ENCODE data around the gene INSL3.

The INSL3 gene

GRCh38 chr19:17846146-17846545 lies 24.8 kb upstream of the INSL3 start:
- DNase-seq (ENCODE audit: low read depth): no peak

GRCh38 chr19:17843908-17844490 lies 22.7 kb upstream of the INSL3 start:
- no peak for DNase-seq (ENCODE audit: low read depth)

- no peak for DNase-seq (ENCODE audit: low read depth)
Measured at GRCh38 chr19:17843292-17843827, 22.0 kb upstream of the INSL3 start.

GRCh38 chr19:17842663-17843291 lies 21.5 kb upstream of the INSL3 start:
- DNase-seq (ENCODE audit: low read depth): no peak

- no peak for DNase-seq (ENCODE audit: low read depth)
Measured at GRCh38 chr19:17841810-17842662, 20.7 kb upstream of the INSL3 start.

- DNase-seq (ENCODE audit: low read depth): no peak
Measured at GRCh38 chr19:17841371-17841809, 20.1 kb upstream of the INSL3 start.

GRCh38 chr19:17840019-17840418 lies 18.7 kb upstream of the INSL3 start:
- DNase-seq (ENCODE audit: low read depth): no peak

GRCh38 chr19:17837972-17838371 lies 16.7 kb upstream of the INSL3 start:
- no peak for DNase-seq (ENCODE audit: low read depth)

GRCh38 chr19:17836530-17836929 lies 15.2 kb upstream of the INSL3 start:
- DNase-seq (ENCODE audit: low read depth): no peak

GRCh38 chr19:17835182-17836006 lies 14.1 kb upstream of the INSL3 start:
- DNase-seq (ENCODE audit: low read depth): no peak

- DNase-seq (ENCODE audit: low read depth): no peak
Measured at GRCh38 chr19:17834350-17835181, 13.2 kb upstream of the INSL3 start.

GRCh38 chr19:17832443-17833208 lies 11.3 kb upstream of the INSL3 start:
- DNase-seq (ENCODE audit: low read depth): no peak

- DNase-seq (ENCODE audit: low read depth): no peak
Measured at GRCh38 chr19:17831419-17831888, 10.1 kb upstream of the INSL3 start.

GRCh38 chr19:17830567-17831418 lies 9.5 kb upstream of the INSL3 start:
- no peak for DNase-seq (ENCODE audit: low read depth)

- DNase-seq (ENCODE audit: low read depth): no peak
Measured at GRCh38 chr19:17829855-17830566, 8.7 kb upstream of the INSL3 start.

- no peak for DNase-seq (ENCODE audit: low read depth)
Measured at GRCh38 chr19:17826508-17827056, 5.3 kb upstream of the INSL3 start.

GRCh38 chr19:17824339-17824738 lies 3.0 kb upstream of the INSL3 start:
- DNase-seq (ENCODE audit: low read depth): no peak

- DNase-seq (ENCODE audit: low read depth): no peak
Measured at GRCh38 chr19:17817668-17818363, 3.5 kb downstream of the INSL3 start.

All from activated gamma-delta T cell treated with anti-CD3 and anti-CD28 coated beads, Interleukin-2, amount 50 U/mL, for 16 hours (primary cell).